HG03159 (cell line): ENCODE data around the gene MAP2K7.
"Not testable (repeated sequence)": the region's sequence is repeated elsewhere in the genome, so short reads cannot be mapped to it uniquely, and the experiment has no call there.

Experiments
- ATAC-seq: cut with Tn5 transposase; IDR thresholded peaks from one replicate; pipeline ENCODE4 v1.9.1; 2021; ENCODE audit warnings: mild to moderate bottlenecking, moderate library complexity; ENCODE audit not compliant: unreplicated experiment

The MAP2K7 gene

DNA sequence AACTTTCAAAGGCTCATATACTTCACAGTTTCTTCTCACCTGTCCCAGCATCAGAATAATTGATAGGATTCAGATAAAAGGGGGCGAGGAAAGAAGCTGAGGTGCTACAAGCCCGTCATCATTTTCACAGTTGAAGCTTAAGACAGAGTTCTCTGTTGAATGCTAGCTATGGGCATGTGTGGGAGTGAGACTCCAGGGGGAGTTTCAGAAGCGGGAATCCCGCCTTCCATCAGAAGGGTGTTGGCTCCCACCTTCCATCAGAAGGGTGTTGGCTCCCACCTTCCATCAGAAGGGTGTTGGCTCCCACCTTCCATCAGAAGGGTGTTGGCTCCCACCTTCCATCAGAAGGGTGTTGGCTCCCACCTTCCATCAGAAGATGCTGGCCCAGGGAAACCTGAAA lies 57.4 kb downstream of the MAP2K7 start:
- not testable (repeated sequence) for ATAC-seq

DNA sequence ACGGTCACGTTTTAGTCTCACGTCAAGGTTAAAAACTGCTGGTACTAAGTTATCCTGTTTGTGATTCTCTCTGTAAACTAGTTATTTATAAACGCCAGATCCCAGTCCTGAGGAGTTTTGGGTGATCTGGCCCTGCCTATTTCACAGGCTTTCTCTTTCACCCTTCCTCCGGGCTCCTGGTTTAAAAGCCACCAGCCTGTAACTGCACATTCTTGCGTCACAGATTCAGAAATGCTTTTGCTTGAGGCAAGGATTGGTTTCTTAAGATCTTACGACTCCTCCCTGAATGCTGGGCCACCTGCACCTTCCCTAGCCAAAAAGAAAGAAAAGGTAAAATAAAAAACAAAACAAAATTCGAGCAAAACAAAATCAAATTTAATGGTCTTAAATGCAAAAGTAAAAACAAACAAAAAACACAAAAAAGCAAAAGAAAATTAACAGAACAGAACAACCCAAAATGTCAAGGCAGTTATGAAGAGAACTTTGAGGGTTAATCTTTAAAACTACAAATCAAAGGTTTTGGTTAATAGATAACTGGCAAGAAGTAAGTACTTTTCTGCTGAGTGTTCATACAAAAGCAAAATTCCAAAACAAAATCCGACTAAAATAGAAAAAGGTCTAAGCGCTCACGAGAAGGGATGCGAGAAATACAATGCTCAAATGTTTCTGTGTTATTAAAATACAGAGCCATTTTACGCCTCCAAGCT lies 58.4 kb downstream of the MAP2K7 start:
- no peak for ATAC-seq

DNA sequence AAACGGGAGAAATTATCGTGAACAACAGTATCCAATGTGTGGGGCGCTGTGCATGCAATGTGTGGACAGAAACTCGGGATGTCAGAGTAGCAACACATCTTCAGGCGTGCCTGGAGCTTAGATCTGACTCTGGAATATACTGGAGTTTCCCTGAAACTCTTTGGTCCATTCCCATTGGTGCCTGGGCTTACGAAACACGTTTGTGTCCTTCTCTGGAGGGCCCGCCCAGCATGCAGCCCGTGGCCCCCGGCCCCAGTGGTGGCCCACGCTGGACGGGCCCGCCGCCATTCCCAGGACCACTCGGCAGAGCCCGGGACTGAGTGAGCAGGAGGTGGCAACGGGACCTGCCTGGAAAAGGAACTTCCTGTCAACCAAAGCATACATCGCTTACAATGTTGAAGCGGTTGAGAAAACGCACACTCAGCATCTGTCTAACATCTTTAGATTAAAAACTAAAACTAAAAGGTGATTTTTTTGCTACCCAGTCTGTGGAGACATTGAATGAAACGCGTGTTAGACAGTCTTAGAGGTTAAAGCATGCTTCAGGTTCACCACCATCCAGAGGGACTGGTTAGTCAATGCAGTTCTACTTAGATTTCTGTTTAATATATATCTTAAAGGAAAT lies 59.1 kb downstream of the MAP2K7 start:
- no peak for ATAC-seq

DNA sequence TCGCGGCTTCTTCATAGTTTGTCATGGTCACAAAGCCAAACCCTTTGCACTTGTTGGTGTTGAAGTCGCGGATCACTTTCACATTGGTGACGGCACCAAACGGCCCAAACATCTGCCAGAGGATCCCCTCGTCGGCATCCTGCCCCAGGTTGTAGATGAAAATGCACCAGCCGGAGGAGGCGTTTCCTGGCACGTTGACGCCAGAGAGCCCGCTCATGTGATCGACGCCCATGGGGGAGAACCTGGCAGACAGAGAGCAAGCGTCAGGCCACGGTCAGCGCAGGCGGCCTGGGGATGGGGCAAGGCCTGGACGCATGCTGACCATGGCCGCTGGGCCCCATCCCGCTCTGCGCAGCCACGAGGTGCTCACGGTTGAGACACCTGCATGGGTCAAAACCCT lies 59.9 kb downstream of the MAP2K7 start:
- ATAC-seq, result no peak
